A549 (cell line): ENCODE data around the gene MYRF.

Source experiments
- RARB ChIP-seq: fragments of 250-450 bp; sonication (Bioruptor Pico); IDR thresholded peaks from 2 replicates; pipeline ENCODE4 v1.8.0; 2021; ENCODE audit warnings: mild to moderate bottlenecking, moderate library complexity
- TF ChIP-seq, protein P1 (sequence below): fragments of >200 bp; sonication (Bioruptor Twin); formaldehyde crosslinking; IDR thresholded peaks from 3 replicates; pipeline ENCODE4 v1.5.1; 2016

DNA sequence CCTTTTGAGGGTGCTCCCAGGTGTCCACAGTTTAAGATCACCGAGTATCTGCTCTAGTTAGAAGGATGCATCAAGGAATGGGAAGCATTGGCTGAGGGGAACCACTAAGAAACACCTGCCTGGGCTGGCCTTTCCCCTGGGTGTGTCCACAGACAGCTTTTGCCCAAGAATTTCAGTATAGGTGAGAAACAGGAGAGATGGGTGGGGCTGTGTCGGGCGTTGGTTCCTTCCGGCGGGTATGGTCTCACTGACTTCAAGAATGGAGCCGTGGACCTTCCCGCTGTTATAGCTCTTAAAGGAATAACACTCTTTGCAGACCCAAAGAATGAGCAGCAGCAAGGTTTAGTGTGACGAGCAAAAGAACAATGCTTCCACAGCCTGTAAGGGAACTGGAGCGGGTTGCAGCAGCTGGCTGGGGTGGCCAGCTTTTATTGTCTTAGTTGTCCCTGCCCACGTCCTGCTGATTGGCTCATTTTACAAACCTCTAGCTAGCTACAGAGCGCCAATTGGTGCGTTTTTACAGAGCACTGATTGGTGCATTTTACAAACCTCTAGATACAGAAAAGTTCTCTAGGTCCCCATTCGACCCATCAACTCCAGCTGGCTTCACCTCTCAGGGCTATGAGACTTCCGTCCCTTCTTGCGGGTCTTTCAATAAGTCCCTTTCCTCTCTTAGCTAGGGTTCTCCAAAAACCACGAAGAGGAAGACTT is 62.0 kb downstream of the MYRF start:
- no peak for TF ChIP-seq RARB (CRISPR knock-in tag)
- TF ChIP-seq, protein P1, sequence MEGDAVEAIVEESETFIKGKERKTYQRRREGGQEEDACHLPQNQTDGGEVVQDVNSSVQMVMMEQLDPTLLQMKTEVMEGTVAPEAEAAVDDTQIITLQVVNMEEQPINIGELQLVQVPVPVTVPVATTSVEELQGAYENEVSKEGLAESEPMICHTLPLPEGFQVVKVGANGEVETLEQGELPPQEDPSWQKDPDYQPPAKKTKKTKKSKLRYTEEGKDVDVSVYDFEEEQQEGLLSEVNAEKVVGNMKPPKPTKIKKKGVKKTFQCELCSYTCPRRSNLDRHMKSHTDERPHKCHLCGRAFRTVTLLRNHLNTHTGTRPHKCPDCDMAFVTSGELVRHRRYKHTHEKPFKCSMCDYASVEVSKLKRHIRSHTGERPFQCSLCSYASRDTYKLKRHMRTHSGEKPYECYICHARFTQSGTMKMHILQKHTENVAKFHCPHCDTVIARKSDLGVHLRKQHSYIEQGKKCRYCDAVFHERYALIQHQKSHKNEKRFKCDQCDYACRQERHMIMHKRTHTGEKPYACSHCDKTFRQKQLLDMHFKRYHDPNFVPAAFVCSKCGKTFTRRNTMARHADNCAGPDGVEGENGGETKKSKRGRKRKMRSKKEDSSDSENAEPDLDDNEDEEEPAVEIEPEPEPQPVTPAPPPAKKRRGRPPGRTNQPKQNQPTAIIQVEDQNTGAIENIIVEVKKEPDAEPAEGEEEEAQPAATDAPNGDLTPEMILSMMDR = no peak
